GM12801 (cell line): Measurements from ENCODE around the gene DSE.

Experiments used
- CTCF ChIP-seq: IDR thresholded peaks from one replicate; pipeline ENCODE4 v1.5.1; 2011; ENCODE audit warnings: control low read depth; ENCODE audit not compliant: insufficient read length; ENCODE audit errors: extremely low read depth

Gene DSE

DNA sequence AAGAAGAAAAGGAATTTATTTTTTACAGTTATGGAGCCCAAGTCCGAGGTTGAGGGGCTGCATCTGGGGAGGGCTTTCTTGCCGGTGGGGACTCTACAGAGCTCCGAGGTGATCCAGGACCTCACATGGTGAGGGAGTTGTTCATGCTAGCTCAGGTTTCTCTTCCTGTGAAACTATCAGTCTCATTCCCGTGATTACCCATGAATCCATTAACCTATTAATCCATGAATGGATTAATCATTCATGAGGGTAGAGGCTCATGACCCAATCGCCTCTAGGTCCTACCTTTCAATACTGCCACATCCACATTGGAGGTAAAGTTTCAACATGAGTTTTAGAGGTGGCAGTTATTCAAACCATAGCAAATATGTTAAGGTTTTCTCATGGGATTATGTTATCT is 3.8 kb downstream of the DSE start:
- TF ChIP-seq CTCF = no peak

- no peak for TF ChIP-seq CTCF
These were observed 4.5 kb downstream of the DSE start for GRCh38 chr6:116375262-116375661.

GRCh38 chr6:116376149-116376548 is 5.4 kb downstream of the DSE start:
- no peak for TF ChIP-seq CTCF

DNA sequence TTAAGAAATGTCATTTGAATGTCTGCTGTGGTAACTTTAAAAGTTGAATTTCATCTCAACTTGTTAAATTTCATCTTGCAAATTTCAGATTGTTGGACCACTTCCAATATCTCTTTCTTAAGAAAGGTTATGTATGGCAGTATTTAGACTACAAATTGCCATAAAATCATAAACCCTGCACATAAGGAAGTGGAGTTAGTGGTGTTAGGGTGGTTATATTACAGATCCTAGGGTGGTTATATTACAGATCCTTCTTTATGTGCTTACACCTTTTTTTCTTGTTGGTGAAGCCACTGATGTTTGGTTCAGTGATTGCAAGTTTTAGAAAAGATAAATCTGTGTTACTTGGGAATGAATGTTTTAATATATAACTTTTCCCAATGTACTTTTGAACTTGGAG is 9.0 kb downstream of the DSE start:
- TF ChIP-seq CTCF = no peak

DNA sequence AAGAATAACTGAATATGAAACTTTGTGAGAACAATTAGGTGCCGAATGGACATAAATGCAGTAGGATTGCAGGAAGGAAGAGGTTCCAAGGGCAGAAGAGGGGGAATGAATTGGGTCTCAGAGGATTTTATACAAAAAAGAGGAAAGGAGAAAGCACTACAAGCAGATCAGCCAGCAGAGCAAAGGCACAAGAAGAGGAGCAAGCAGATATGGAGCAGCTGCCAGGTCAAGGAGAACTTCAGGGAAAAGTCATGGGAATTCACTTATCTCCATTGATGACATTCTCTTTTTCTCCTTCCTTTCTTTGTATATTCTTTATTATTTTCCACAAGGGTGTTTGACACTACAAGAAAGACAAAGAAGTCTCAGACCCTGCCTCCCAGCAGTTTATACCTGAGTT is 9.6 kb downstream of the DSE start:
- TF ChIP-seq CTCF = no peak

GRCh38 chr6:116381000-116381399 is 10.3 kb downstream of the DSE start:
- TF ChIP-seq CTCF = no peak

GRCh38 chr6:116382587-116382986 is 11.8 kb downstream of the DSE start:
- no peak for TF ChIP-seq CTCF

DNA sequence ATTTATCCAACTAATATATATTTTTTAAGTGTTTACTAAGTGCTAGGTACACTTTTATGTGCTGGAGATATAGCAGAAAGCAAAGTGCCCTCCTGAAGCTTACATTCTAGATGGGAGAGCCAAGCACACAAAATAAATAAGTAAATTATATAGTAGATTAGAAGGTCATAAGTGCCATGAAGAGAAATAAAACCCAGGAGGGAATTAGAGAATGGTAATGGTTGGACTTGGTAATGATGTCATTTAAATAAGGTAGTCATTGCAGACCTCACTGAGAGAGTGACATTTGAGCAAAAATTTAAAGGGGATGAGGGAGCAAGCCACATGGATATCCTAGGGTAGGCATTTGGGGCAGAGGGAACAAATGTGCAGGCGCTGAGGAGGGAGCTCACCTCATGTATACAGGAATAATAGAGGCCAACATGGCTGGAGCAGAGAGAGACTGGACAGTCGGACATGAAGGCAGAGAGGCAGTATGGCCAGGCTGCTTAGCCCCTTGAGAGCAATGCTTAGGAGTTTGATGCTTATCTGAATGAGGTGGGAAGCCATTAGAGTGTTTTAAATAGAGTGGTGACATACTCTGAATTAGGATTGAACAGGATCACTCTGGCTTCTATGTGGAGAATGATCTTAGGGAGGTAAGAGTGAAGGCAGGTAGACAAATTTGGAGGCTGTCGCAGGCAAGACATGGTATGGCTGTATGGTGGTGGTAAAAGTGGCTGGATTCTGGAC is 14.1 kb downstream of the DSE start:
- no peak for TF ChIP-seq CTCF
